HG03378 (cell line): ENCODE results near the gene TRIM69.
"Not testable (repeated sequence)": the region's sequence is repeated elsewhere in the genome, so short reads cannot be mapped to it uniquely, and the experiment has no call there.

Experiments used
- ATAC-seq: cut with Tn5 transposase; IDR thresholded peaks from one replicate; pipeline ENCODE4 v1.9.1; 2021; ENCODE audit warnings: mild to moderate bottlenecking, moderate library complexity; ENCODE audit not compliant: unreplicated experiment

Gene TRIM69

DNA sequence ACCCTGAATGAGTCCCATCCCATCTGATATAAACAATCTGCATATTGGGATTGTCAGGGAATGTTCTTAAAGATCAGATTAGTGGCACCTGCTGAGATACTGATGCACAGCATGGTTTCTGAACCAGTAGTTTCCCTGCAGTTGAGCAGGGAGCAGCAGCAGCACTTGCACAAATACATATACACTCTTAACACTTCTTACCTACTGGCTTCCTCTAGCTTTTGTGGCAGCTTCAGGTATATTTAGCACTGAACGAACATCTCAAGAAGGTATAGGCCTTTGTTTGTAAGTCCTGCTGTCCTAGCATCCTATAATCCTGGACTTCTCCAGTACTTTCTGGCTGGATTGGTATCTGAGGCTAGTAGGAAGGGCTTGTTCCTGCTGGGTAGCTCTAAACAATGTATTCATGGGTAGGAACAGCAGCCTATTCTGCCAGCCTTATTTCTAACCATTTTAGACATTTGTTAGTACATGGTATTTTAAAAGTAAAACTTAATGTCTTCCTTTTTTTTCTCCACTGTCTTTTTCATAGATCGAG, 20.5 kb upstream of the TRIM69 start:
- ATAC-seq = no peak

DNA sequence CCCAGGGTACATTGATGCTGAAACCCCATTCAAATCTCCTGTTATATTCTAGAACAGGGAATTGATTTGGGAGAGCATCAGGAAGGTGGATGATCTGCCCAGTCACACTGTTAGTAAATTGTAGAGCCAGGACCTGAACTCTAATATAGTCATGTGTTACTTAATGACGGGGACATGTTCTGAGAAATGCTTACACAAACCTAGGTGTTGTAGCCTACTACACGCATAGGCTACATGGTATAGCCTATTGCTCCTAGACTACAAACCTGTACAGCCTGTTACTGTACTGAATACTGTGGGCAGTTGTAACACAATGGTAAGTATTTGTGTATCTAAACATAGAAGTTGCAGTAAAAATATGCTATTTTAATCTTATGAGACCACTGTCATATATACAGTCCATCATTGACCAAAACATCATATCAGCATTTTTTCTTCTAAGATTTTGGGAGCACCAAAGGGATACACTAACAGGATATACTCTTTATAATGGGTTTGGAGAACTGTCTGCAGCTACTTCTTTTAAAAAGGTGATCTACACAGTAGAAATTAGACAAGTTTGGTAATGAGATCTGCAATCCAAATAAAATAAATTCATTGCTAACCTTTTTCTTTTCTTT, 19.2 kb upstream of the TRIM69 start:
- no peak for ATAC-seq

DNA sequence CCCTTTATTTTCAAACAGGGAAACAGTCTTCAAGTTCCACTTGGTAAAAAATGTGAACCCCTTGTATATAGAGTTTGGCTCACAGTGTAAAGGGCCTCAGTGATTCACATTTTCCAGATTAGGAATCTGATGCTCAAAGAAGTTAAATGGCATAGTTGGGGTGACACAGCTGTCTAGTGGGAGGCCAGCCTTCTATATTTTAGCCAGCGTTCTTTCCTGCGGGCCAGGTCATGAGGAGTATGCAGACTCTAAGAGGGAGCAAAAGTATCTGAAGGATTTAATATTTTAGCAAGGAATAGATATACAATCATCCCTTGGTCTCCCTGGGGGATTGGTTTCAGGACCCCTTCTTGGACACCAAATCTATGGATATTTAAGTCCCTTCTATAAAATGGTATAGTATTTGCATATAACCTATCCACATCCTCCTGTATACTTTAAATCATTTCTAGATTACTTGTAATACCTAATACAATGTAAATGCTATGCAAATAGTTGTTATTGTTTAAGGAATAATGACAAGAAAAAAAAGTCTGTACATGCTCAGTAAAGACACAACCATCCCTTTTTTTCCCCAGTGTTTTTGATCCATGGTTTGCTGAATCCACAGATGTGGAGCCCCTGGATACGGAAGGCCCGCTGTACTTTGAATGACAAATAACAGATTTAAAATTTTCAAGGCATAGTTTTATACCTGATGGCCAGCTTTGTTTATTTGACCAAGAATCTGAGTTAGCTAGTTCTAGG, 18.0 kb upstream of the TRIM69 start:
- ATAC-seq = no peak

DNA sequence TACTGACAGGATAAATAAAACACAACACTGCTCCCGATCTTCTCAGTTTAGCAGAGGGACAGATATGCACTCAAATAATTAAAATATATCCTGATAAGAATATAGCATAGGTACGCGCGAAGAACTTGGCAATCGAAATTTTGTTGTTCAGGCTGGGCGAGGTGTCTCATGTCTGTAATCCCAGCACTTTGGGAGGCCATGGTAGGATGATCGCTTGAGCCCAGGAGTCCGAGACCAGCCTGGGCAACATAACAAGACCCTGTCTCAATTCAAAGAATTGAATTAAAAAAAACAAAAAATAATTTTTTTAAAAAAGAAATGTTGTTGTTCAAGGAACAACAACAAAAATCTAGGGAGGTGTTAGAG, 17.4 kb upstream of the TRIM69 start:
- no peak for ATAC-seq

- peak; percentile 38 for ATAC-seq
Observed at GRCh38 chr15:44719293-44719999, 16.9 kb upstream of the TRIM69 start.

- not testable (repeated sequence) for ATAC-seq
Observed at GRCh38 chr15:44720000-44720435, 16.3 kb upstream of the TRIM69 start.

DNA sequence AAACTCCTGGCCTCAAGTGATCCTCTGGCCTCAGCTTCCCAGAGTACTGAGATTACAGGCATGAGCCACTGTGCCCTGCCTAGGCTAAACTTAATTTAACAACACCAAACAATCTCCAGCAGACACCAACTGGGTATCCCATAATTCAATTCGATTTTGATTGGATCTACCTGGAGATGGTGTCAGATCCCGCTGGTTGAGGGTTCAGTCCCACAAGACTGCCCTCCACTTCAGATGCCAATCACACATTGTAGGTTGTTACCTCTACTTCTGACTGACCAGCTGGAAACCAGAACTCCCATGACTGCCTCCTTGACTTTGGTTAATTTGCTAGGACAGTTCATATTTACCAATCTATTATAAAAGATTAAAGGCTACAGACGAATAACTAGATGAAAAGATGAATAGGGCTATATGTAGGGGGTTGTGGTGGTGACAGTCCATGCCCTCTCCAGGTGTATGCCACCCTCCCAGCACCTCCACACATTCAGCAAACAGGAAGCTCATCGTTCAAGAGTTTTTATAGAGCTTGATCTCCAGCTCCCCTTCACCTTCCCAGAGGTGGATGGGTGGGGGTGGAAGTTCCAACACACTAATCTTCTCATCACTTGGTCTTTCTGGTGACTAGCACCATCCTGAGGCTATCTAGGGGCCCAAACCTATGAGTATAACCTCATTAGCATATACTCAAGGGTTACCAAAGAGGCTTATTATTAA, 15.7 kb upstream of the TRIM69 start:
- no peak for ATAC-seq

DNA sequence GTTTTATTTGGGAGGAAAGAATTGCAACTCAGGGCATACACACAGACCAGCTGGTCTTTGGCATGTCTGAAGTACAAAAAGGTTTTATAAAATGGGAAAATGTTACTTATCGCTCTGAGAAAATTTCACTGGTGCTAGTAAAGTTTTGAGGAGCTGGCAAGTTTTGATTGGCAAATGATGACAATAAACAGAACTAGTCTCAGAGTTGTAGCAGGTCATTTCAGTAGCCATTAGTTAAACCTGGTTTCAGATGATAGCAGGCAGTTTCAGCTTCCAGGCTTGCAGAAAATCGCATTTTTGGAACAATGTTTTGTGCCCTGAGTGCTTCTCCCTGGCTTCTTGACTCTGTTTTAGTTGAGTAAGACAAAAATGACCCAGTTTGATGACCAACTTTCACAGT, 14.3 kb upstream of the TRIM69 start:
- ATAC-seq = no peak

DNA sequence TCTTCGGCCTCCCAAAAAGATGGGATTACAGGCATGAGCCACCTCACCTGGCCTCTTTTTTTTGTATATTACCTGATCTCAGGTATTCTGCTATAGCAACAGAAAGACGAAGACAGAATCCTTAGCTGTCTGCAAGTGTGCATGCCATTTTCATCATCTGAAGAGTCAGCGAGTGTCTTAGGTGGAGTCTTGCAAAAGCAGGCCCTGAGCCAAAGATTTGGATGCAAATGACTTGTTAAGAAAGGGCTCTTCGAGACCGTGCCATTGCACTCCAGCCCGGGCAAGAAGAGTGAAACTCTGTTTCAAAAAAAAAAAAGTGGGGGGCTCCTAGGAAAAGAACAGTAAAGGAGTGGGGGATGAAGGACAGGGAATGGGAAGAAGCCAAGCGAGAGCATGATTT, 10.2 kb upstream of the TRIM69 start:
- ATAC-seq = no peak

- peak; percentile 42 for ATAC-seq
Observed at GRCh38 chr15:44726568-44727484, 9.5 kb upstream of the TRIM69 start.

- no peak for ATAC-seq
Observed at GRCh38 chr15:44727485-44728231, 8.7 kb upstream of the TRIM69 start.

DNA sequence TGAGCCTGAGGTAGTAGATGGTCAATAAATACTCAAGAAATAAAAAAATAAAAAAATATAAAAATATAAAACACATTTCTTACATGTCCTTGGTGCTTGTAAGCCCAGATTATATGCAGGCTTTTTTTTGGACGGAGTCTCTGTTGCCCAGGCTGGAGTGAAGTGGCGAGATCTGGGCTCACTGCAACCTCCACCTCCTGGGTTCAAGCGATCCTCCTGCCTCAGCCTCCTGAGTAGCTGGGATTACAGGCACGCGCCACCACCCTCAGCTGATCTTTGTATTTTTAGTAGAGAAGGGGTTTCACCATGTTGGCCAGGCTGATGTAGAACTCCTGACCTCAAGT, 8.1 kb upstream of the TRIM69 start:
- not testable (repeated sequence) for ATAC-seq

DNA sequence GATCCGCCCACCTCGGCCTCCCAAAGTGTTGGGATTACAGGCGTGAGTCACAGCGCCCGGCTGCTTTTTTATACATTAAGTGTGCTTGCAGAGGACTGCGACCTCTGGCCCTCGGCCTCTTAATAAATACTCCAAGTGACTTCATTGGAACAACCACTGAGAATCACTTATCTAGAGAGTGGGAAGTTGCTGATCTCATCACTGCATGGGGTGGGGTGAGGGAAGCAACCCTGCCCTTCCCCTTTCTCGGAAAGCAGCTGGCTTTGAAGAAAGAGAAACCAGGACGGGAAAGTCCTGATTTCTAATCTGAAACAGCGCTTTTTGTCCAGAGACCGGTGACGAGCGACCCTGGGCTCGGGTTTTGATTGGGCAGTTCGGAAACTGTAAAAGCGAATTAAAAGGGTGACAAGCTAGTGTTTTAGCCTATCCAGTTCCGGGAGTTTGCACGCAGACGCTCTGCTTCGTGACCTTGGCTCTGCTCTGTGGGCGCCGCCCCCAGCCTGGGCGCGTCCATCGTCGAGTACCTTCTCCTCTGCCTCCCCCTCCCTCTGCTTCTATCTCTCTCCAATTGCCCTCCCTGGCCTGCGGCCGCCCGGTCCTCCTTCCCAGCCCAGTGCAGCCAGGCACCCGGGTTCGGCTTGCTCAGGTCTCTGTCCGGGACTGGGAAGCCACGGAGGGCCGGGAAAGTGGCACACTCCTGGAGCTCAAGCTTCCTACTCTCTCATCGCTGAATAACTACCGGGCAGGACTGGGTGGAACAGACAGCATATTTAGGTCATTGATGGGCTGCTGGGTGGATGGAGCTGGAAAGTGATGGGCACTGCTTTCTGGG, 7.5 kb upstream of the TRIM69 start:
- peak; percentile 75 for ATAC-seq

DNA sequence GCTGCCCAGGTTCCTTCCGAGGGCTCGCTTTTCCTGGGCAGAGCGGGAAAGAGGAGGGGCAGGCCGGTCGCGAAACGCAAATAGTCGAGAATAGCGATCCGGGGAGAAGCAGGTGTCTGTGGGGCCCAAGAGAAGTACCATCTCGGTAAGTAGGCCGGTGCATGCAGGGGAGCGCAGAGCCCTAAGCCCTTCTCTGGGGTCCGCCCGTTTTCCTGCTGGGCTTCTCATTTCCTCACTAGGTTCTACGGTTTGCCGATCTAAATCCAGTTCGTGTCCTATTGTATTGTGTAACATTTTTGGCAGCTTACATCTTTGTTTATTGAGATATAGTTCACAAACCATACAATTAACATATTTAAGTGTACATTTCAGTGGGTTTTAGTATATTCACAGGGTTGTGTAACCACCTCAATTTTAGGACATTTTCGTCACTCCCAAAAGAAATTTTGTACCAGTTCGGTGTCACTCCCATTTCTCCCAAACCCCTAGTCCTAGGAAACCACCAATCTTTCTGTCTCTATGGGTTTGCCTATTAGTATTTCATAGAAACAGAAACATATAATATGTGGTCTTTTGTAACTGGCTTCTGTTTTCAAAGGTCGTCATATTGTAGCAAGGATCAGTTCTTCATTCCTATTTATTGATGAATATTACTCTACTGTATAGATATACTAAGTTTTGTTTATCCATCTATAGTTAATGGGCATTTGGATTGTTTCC, 6.8 kb upstream of the TRIM69 start:
- ATAC-seq = no peak

DNA sequence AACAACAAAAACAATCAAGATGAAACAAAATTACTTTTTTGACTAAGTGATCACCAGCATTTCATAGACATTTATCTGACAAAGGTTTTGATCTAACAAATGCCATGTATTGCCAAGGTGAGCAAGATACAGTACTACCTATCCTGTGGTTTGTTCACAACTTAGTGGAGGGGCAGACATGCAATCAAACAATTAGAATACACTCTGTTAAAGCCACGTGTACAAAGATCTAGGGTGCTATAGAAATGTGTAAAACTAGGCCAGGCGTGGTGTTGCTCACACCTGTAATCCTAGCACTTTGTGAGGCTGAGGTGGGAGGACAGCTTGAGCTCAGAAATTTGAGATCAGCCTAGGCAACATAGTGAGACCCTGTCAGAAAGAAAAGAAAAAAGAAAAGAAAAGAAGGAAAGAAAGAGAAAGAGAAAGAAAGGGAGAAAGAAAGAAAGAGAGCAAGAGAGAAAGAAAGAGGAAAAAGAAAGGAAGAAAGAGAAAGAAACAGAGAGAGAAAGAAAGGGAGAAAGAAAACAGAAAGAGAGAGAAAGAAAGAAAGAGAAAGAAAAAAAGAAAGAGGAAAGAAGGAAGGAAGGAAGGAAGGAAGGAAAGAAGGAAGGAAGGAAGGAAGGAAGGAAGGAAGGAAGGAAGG, 1.4 kb upstream of the TRIM69 start:
- ATAC-seq = no peak

DNA sequence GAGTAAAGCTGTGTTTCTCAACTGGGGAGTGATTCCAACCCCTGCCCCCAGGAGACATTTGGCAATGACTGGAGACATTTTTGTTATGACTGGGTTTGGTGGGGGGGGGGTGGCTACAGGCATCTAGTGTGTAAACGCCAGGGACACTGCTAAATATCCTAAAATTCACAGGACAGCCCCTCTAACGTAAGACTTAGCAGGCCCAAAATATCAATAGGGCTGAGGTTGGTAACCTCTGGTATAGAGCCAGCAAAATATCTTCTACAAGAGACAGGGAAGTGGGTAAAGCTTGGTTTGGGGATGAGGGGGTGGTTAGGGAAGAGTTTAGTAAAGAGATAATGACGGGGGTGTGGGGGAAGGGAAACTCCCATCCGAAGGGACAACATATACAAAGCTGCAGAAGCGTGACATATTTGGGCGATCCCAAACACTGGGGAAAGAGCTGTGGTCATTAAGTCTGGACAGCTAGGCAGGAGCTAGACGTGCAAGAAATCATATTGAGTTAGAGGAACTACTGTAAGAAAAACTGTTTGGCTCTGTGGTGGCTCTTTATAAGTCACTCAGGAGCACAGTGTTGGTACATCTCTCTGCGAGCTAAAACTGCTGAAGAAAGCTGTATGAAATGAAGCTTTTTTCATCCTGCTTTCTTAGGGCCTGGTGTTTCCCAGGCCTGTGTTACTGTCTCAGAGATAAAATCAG, 697 bp upstream of the TRIM69 start:
- ATAC-seq = peak; percentile 39
